H1 (cell line): ENCODE results near the gene NBEA. TPM values are rescaled to one million over a fixed set of nuclear protein-coding genes. Genes with fewer than 3 reads are reported as not detected.

Experiments
- CTCF ChIA-PET: fragments of 300-600 bp; sonication (Branson Sonifier 250); formaldehyde crosslinking; loops from one replicate; lab custom pipeline; 2021; ENCODE audit not compliant: partially characterized antibody; lab: Charles Lee
- POLR2A ChIA-PET: fragments of 300-600 bp; sonication (Branson Sonifier 250); formaldehyde crosslinking; loops from one replicate; lab custom pipeline; 2021; ENCODE audit warnings: inconsistent platforms; ENCODE audit not compliant: partially characterized antibody; lab: Charles Lee
- DNase-seq, 2 experiments: peaks; one replicate each; pipeline versions ENCODE4 v3.0.0 to v3.0.0-alpha.2; 2010 to 2022; ENCODE audit warnings: low spot score in 2 of 2, low read depth in 1 of 2, mixed read lengths in 1 of 2
- FAIRE-seq: peaks from 2 replicates; lab custom pipeline; 2011; peaks lifted over from hg19 to GRCh38; lab: Jason Lieb, UNC
- H2AFZ ChIP-seq: 2 replicates; pipeline ENCODE4 v1.8.1; 2012; ENCODE audit warnings: low read length, inconsistent platforms
- H2AK5ac ChIP-seq: 2 replicates; pipeline ENCODE4 v1.6.1; 2013; ENCODE audit warnings: low read depth, low read length
- H2BK120ac ChIP-seq: replicated peaks from 2 replicates; pipeline ENCODE3; 2013; ENCODE audit warnings: low read depth, low read length, inconsistent platforms
- H2BK12ac ChIP-seq: 2 replicates; pipeline ENCODE4 v1.6.1; 2013; ENCODE audit warnings: low read depth, low read length
- H2BK15ac ChIP-seq: 2 replicates; pipeline ENCODE4 v1.6.1; 2013; ENCODE audit warnings: low read length
- H2BK20ac ChIP-seq: 2 replicates; pipeline ENCODE4 v1.6.1; 2013; ENCODE audit warnings: low read length
- H2BK5ac ChIP-seq: 2 replicates; pipeline ENCODE4 v1.6.1; 2013; ENCODE audit warnings: low read depth, low read length
- H3K14ac ChIP-seq: 2 replicates; pipeline ENCODE4 v1.6.1; 2013; ENCODE audit warnings: inconsistent platforms; ENCODE audit not compliant: insufficient read length
- H3K18ac ChIP-seq: 2 replicates; pipeline ENCODE4 v1.6.1; 2013; ENCODE audit warnings: low read length; ENCODE audit errors: extremely low read depth
- H3K23ac ChIP-seq: 2 replicates; pipeline ENCODE4 v1.6.1; 2013; ENCODE audit warnings: inconsistent platforms; ENCODE audit not compliant: insufficient read length
- H3K23me2 ChIP-seq: 2 replicates; pipeline ENCODE4 v1.6.1; 2013; ENCODE audit warnings: low read depth, low read length
- H3K27ac ChIP-seq: 2 replicates; pipeline ENCODE4 v1.6.1; 2011; ENCODE audit warnings: low read depth, low read length, inconsistent platforms
- H3K27me3 ChIP-seq, 4 experiments: replicated peaks in 1 of 4; 1 replicate in 1 of 4; 2 replicates in 3 of 4; pipeline versions ENCODE4 v1.6.1 to v1.8.1; 2011 to 2013; ENCODE audit warnings: low read length in 3 of 4, mild to moderate bottlenecking in 3 of 4, inconsistent platforms in 2 of 4, mixed read lengths in 2 of 4, moderate library complexity in 1 of 4; ENCODE audit not compliant: control insufficient read depth in 3 of 4, insufficient read depth in 3 of 4; ENCODE audit errors: extremely low read depth in 1 of 4
- H3K36me3 ChIP-seq, 4 experiments: 2 replicates each; pipeline versions ENCODE4 v1.6.1 to v1.8.1; 2011 to 2013; ENCODE audit warnings: mild to moderate bottlenecking in 4 of 4, low read length in 3 of 4, moderate library complexity in 2 of 4, control low read depth in 1 of 4, inconsistent platforms in 1 of 4; ENCODE audit not compliant: insufficient read depth in 4 of 4, control insufficient read depth in 2 of 4
- H3K4ac ChIP-seq: replicated peaks from 2 replicates; pipeline ENCODE3; 2013; ENCODE audit warnings: low read length, low read depth, mixed read lengths, inconsistent platforms; ENCODE audit not compliant: insufficient read length
- H3K4me1 ChIP-seq, 4 experiments: replicated peaks in 1 of 4; 1 replicate in 1 of 4; 2 replicates in 3 of 4; pipeline versions ENCODE4 v1.6.1 to v1.8.1; 2011 to 2013; ENCODE audit warnings: low read length in 3 of 4, inconsistent platforms in 2 of 4, mixed read lengths in 1 of 4; ENCODE audit not compliant: insufficient read depth in 4 of 4, control insufficient read depth in 3 of 4
- H3K4me2 ChIP-seq, 2 experiments: 2 replicates each; pipeline versions ENCODE4 v1.6.1 to v1.8.1; 2011 to 2013; ENCODE audit warnings: low read depth in 2 of 2, low read length in 2 of 2, control low read depth in 1 of 2, inconsistent platforms in 1 of 2, mild to moderate bottlenecking in 1 of 2; ENCODE audit not compliant: insufficient read depth in 1 of 2
- H3K4me3 ChIP-seq, 4 experiments: fragments of 200-600, 300-600 bp in 1 of 4; sonication (generic), shearing (Covaris generic), sonication (Bioruptor Twin) in 1 of 4; 2 replicates each; pipeline versions ENCODE4 v1.5.1 to v1.8.1; 2011 to 2016; ENCODE audit warnings: low read length in 4 of 4, low read depth in 3 of 4, control low read depth in 2 of 4, inconsistent platforms in 2 of 4, mild to moderate bottlenecking in 2 of 4, mixed read lengths in 1 of 4, moderate library complexity in 1 of 4; ENCODE audit not compliant: insufficient read depth in 2 of 4; ENCODE audit errors: extremely low read depth in 1 of 4
- H3K56ac ChIP-seq: replicated peaks from 2 replicates; pipeline ENCODE3; 2013; ENCODE audit warnings: low read depth, mild to moderate bottlenecking, mixed read lengths, low read length, inconsistent platforms; ENCODE audit not compliant: insufficient read length
- H3K79me1 ChIP-seq: 2 replicates; pipeline ENCODE4 v1.6.1; 2013; ENCODE audit warnings: low read depth, low read length, control low read depth
- H3K79me2 ChIP-seq, 2 experiments: 2 replicates each; pipeline versions ENCODE4 v1.6.1 to v1.8.1; 2012 to 2013; ENCODE audit warnings: low read length in 2 of 2, mild to moderate bottlenecking in 2 of 2, inconsistent platforms in 1 of 2; ENCODE audit not compliant: insufficient read depth in 2 of 2, control insufficient read depth in 1 of 2
- H3K9ac ChIP-seq, 4 experiments: replicated peaks in 1 of 4; 1 replicate in 1 of 4; 2 replicates in 3 of 4; pipeline versions ENCODE4 v1.6.1 to v1.8.1; 2011 to 2013; ENCODE audit warnings: low read depth in 3 of 4, low read length in 3 of 4, control low read depth in 2 of 4, mild to moderate bottlenecking in 2 of 4, moderate library complexity in 2 of 4, inconsistent platforms in 1 of 4; ENCODE audit errors: extremely low read depth in 1 of 4
- H3K9me3 ChIP-seq, 2 experiments: 2 replicates each; pipeline versions ENCODE4 v1.6.1 to v1.8.1; 2012 to 2013; ENCODE audit warnings: mild to moderate bottlenecking in 2 of 2, moderate library complexity in 2 of 2, control low read depth in 1 of 2, inconsistent platforms in 1 of 2, low read depth in 1 of 2, low read length in 1 of 2, mixed read lengths in 1 of 2; ENCODE audit not compliant: insufficient read depth in 2 of 2
- H4K20me1 ChIP-seq, 2 experiments: replicated peaks in 1 of 2; 2 replicates each; pipeline versions ENCODE3 to v1.8.1; 2011 to 2013; ENCODE audit warnings: inconsistent platforms in 2 of 2, low read length in 2 of 2, mild to moderate bottlenecking in 1 of 2; ENCODE audit not compliant: insufficient read depth in 2 of 2, control insufficient read depth in 1 of 2
- H4K5ac ChIP-seq: 2 replicates; pipeline ENCODE4 v1.6.1; 2013; ENCODE audit warnings: low read length, low read depth, mixed read lengths, inconsistent platforms; ENCODE audit not compliant: insufficient read length
- H4K8ac ChIP-seq: 2 replicates; pipeline ENCODE4 v1.8.0; 2013; ENCODE audit warnings: mild to moderate bottlenecking, moderate library complexity, low read length, inconsistent platforms; ENCODE audit not compliant: insufficient read depth; ENCODE audit errors: extremely low read depth
- H4K91ac ChIP-seq: replicated peaks from 2 replicates; pipeline ENCODE3; 2013; ENCODE audit warnings: low read length, mixed read lengths, inconsistent platforms; ENCODE audit not compliant: insufficient read length
- CBX8 ChIP-seq: fragments of 300-800, 300-1000 bp; sonication (generic); IDR thresholded peaks from 2 replicates; pipeline ENCODE4 v1.7.1; 2016; ENCODE audit warnings: low read depth, low read length, borderline replicate concordance
- RXRA ChIP-seq: IDR thresholded peaks from 2 replicates; pipeline ENCODE4 v1.6.1; 2011; ENCODE audit warnings: low read depth, mild to moderate bottlenecking, low read length, moderate library complexity; ENCODE audit not compliant: insufficient read depth
- SRF ChIP-seq: IDR thresholded peaks from 2 replicates; pipeline ENCODE4 v1.6.1; 2011; ENCODE audit warnings: mild to moderate bottlenecking, low read depth, low read length, moderate library complexity
- ZNF274 ChIP-seq: IDR thresholded peaks from 2 replicates; pipeline ENCODE4 v1.7.0; 2012; ENCODE audit warnings: low read length, borderline replicate concordance; ENCODE audit errors: extremely low read depth
- WGBS, 2 experiments: shearing (Covaris generic) in 1 of 2; methylation state at CpG; one replicate each; pipeline versions ENCODE4 v1.1.6 to v1.1.7; 2013 to 2015; ENCODE audit warnings: low lambda C conversion rate in 2 of 2, mixed read lengths in 2 of 2, inconsistent platforms in 1 of 2, low coverage in 1 of 2, missing lambda C conversion rate in 1 of 2; ENCODE audit not compliant: insufficient replicate concordance in 2 of 2, insufficient coverage in 1 of 2, insufficient read length in 1 of 2; ENCODE audit errors: extremely low coverage in 1 of 2, missing lambda C conversion rate in 1 of 2; 5-methylcytosine and 5-hydroxymethylcytosine counted together
- polyA plus RNA-seq, 7 experiments: library from polyadenylated mRNA; depleted of rRNA in 3 of 7; stranded (reverse) in 5 of 7; unstranded in 2 of 7; fragments of >200 nt in 5 of 7; fragments of 200-250 nt in 2 of 7; gene quantifications; 1 replicate in 5 of 7; 2 replicates in 1 of 7; 4 replicates in 1 of 7; pipeline versions ENCODE4 v1.2.1 to v1.2.3, GENCODE V29; 2011 to 2013; ENCODE audit warnings: missing spikeins in 2 of 7, mixed read lengths in 2 of 7
- total RNA-seq: library from RNA; stranded (reverse); fragmentation: NEBNext Ultra II Directional; extraction: Animal tissue kit (Norgen Biotek cat#: 25700); gene quantifications from 2 replicates; pipeline ENCODE4 v1.2.1, GENCODE V29; 2021
- TF ChIP-seq, protein P1 (sequence below): IDR thresholded peaks from 2 replicates; pipeline ENCODE4 v1.6.1; 2011; ENCODE audit warnings: low read depth, mild to moderate bottlenecking, low read length; ENCODE audit not compliant: insufficient read depth

The NBEA gene
- total and polyA plus RNA-seq, 2 of the 8 experiments (the other 6 are each of a cell fraction or from before 2014, with no cell fraction given): 14.2 to 21.5 TPM

- Histone ChIP-seq H2BK5ac (no peak overlapping the region), H2BK20ac (no peak overlapping the region), H3K27me3 (peaks cover 0 to 1% (median 0%) of the 10 kb centered on the region in 4 experiments; a peak in 1 of 7 replicates), H3K36me3 (peaks cover 0 to 4% (median 0%) of the 10 kb centered on the region in 4 experiments; a peak in 1 of 8 replicates), H3K23ac (no peak overlapping the region), H4K20me1 (no peaks in the 10 kb centered on the region), H3K4me2 (no peak overlapping the region), H2AFZ (no peak overlapping the region), H3K9ac (no peak overlapping the region), H3K18ac (no peak overlapping the region), H3K4ac (no peak overlapping the region), H4K8ac (no peak overlapping the region), H3K56ac (no peak overlapping the region), H3K9me3 (0 out of 4 replicates have a peak, but pooled peaks cover 0 to 5% of the 10 kb centered on the region in 2 experiments), H3K79me1 (no peaks in the 10 kb centered on the region), H2BK12ac (no peak overlapping the region), H3K4me1 (no peaks in the 10 kb centered on the region; a peak in 1 of 7 replicates), H3K4me3 (no peak overlapping the region), H2BK120ac (no peak overlapping the region), H3K14ac (no peak overlapping the region), H3K79me2 (no peaks in the 10 kb centered on the region), H4K5ac (no peak overlapping the region), H4K91ac (no peak overlapping the region), H2AK5ac (no peak overlapping the region), H2BK15ac (no peak overlapping the region), H3K27ac (no peak overlapping the region), H3K23me2 (no peaks in the 10 kb centered on the region)
- DNase-seq (no peak), FAIRE-seq (no peak)
- TF ChIP-seq SRF: no peak
- no peak for TF ChIP-seq ZNF274
- no peak for TF ChIP-seq CBX8
- TF ChIP-seq, protein P1, sequence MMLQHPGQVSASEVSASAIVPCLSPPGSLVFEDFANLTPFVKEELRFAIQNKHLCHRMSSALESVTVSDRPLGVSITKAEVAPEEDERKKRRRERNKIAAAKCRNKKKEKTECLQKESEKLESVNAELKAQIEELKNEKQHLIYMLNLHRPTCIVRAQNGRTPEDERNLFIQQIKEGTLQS: no peak
- no peak for TF ChIP-seq RXRA
- 91% methylated on average over 2 of the region's 2 CpGs; no CpG with 5 or more reads in 1 of the 2 experiments for WGBS, 2 experiments
- ChIA-PET POLR2A (no interaction called here), CTCF (interaction anchor here (0.5 kb wide), 1 partner anchor 396 kb away, joined by 4 read pairs; no protein-coding TSS in a partner anchor)
Observed at GRCh38 chr13:35393886-35394285, 451.8 kb downstream of the NBEA start.
